CD4-positive, alpha-beta memory T cell (primary cell): Measurements from ENCODE around the gene SPAG7. TPM values are rescaled to one million over a fixed set of nuclear protein-coding genes. Genes with fewer than 3 reads are reported as not detected.
A peak's percentile ranks its signal among the peaks of the same experiment; 100 is the strongest.

ENCODE experiments used
- CTCF ChIA-PET: fragments of 350-600 bp; sonication (Branson Sonifier 250); formaldehyde crosslinking; loops from one replicate; lab custom pipeline; 2021; ENCODE audit warnings: inconsistent platforms; ENCODE audit not compliant: partially characterized antibody; lab: Charles Lee
- POLR2A ChIA-PET: fragments of 350-600 bp; sonication (Branson Sonifier 250); formaldehyde crosslinking; loops from one replicate; lab custom pipeline; 2021; ENCODE audit not compliant: partially characterized antibody; lab: Charles Lee
- DNase-seq, 5 donors: peaks; one replicate each; pipeline versions ENCODE4 v3.0.0 to v3.0.0-alpha.2; 2020 to 2022; ENCODE audit warnings: mixed read lengths in 1 of 5
- H3K27ac ChIP-seq: one replicate; pipeline ENCODE4 v1.7.0; 2013; ENCODE audit warnings: low read depth, low read length
- H3K27me3 ChIP-seq: 2 replicates; pipeline ENCODE4 v1.7.0; 2013; ENCODE audit warnings: mild to moderate bottlenecking, low read length, moderate library complexity; ENCODE audit not compliant: insufficient read depth
- H3K36me3 ChIP-seq: 2 replicates; pipeline ENCODE4 v1.7.0; 2013; ENCODE audit warnings: mild to moderate bottlenecking, low read length, moderate library complexity; ENCODE audit not compliant: insufficient read depth
- H3K4me1 ChIP-seq: 2 replicates; pipeline ENCODE4 v1.7.0; 2013; ENCODE audit warnings: mild to moderate bottlenecking, low read length, moderate library complexity; ENCODE audit not compliant: insufficient read depth
- H3K4me3 ChIP-seq, 2 donors: one replicate each; pipeline ENCODE4 v1.7.0; 2013; ENCODE audit warnings: low read length in 2 of 2, mild to moderate bottlenecking in 1 of 2
- H3K9me3 ChIP-seq, 2 donors: one replicate each; pipeline ENCODE4 v1.7.0; 2013; ENCODE audit warnings: low read length in 2 of 2, control low read depth in 1 of 2; ENCODE audit not compliant: control insufficient read depth in 1 of 2
- H3K27ac Mint-ChIP-seq, 7 donors: one replicate each; pipeline ENCODE4 v1.8.0; 2020 to 2021; ENCODE audit warnings: mixed read lengths in 7 of 7, mild to moderate bottlenecking in 6 of 7, inconsistent platforms in 3 of 7, moderate library complexity in 3 of 7
- H3K27me3 Mint-ChIP-seq, 2 donors: one replicate each; pipeline ENCODE4 v1.8.0; 2020 to 2021; ENCODE audit warnings: mixed read lengths in 2 of 2
- H3K36me3 Mint-ChIP-seq, 2 donors: one replicate each; pipeline ENCODE4 v1.8.0; 2020 to 2021; ENCODE audit warnings: mixed read lengths in 2 of 2, inconsistent platforms in 1 of 2, mild to moderate bottlenecking in 1 of 2
- H3K4me1 Mint-ChIP-seq, 4 donors: one replicate each; pipeline ENCODE4 v1.8.0; 2020 to 2021; ENCODE audit warnings: mixed read lengths in 4 of 4, mild to moderate bottlenecking in 1 of 4
- H3K4me3 Mint-ChIP-seq, 8 donors: one replicate each; pipeline ENCODE4 v1.8.0; 2020 to 2021; ENCODE audit warnings: mixed read lengths in 8 of 8, mild to moderate bottlenecking in 7 of 8, moderate library complexity in 6 of 8, inconsistent platforms in 3 of 8
- H3K9me3 Mint-ChIP-seq, 8 donors: one replicate each; pipeline ENCODE4 v1.8.0; 2020 to 2021; ENCODE audit warnings: mixed read lengths in 8 of 8, mild to moderate bottlenecking in 5 of 8, inconsistent platforms in 3 of 8, moderate library complexity in 1 of 8
- intact Hi-C: fragments of 100-400 bp; cut with micrococcal nuclease; formaldehyde crosslinking; loops from one replicate; pipeline ENCODE4 v1.15.1; 2023
- polyA plus RNA-seq, 2 donors: library from polyadenylated mRNA; unstranded; fragments of 300-500 nt; fragmentation: Illumina TruSeq; gene quantifications; one replicate each; pipeline ENCODE4 v1.2.3, GENCODE V29; 2021
- total RNA-seq, 2 experiments: library from RNA; stranded (reverse); gene quantifications; one replicate each; pipeline ENCODE4 v1.2.3, GENCODE V29; 2021

The SPAG7 gene
- total and polyA plus RNA-seq, 4 experiments from 2014 or later = 36.7 to 133 (median 66.2) TPM

DNA sequence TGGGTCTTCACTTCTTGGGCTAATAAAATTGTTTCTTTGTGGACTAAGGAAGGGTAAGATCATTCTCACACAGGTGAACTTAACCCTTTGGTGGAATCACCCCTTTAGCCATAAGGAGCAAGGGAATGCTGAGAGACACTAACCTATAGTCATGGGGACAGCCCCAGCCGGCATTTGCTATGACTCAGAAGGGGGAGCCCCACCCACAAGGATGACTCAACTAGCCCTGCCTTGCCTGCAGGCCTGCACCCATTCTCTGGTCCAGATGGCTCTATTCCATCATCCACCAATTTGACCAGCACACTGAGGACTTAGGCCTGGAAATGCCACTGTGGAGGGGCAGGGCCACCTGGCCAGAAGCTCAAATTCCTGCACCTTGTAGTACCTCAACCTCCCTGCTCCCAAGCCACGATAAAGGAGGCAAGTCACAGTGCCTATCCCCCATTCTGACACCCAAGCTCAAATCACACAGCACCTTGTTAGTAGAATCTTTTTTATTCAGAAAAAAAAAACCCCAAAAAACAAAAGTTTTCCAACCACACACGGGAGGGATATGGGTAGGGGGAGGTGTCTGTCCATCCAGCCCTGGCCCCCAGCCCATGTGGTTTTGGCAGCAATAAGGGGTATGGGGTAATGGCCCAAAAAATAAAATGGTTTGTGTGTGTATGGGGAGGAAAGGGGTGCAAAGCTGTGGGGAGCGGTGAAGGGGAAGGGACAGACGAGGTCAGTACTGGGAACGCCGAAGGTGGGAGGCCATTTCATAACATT lies 22.3 kb downstream of the SPAG7 start:
- peaks cover 61% of the 10 kb centered on the region for H3K4me1 ChIP-seq

DNA sequence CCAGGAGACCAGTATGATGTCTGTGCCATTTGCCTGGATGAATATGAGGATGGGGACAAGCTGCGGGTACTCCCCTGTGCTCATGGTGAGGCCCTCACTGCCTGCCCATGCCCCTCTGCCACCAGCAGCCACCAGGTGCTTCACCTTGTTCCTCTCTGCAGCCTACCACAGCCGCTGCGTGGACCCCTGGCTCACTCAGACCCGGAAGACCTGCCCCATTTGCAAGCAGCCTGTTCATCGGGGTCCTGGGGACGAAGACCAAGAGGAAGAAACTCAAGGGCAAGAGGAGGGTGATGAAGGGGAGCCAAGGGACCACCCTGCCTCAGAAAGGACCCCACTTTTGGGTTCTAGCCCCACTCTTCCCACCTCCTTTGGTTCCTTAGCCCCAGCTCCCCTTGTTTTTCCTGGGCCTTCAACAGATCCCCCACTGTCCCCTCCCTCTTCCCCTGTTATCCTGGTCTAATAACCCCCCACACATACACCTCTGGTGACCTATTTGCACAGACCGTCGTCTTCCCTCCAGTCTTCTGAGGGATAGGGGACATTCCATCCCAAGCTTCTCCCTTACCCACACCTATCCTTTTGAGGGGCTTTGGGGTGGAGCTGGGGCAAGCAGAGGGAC lies 23.0 kb downstream of the SPAG7 start:
- Histone ChIP-seq H3K9me3 (no peaks in the 10 kb centered on the region), H3K27me3 (no peaks in the 10 kb centered on the region), H3K4me1 (peaks cover 58% of the 10 kb centered on the region), H3K36me3 (peaks cover 41% of the 10 kb centered on the region), H3K4me3 (peak overlapping the region; percentile 45 to 63), H3K27ac (peak overlapping the region; percentile 81)
- H3K9me3 Mint-ChIP-seq = peaks cover 0 to 4% (median 0%) of the 10 kb centered on the region in 8 donors
- H3K27ac Mint-ChIP-seq = peak overlapping the region; percentile 85 to 97 (median 94)
- CTCF ChIA-PET = no interaction called here
- intact Hi-C loops = loop anchor here (5.0 kb wide), 1 partner anchor 212 kb away; the partner anchor contains the start of gene MED11
- peak in 1 of 5 donors; percentile 52 for DNase-seq
- POLR2A ChIA-PET = interaction anchor here (0.7 to 25.3 kb wide), 12 partner anchors 8 to 105 kb away, joined by 3 to 973 read pairs (median 4); partner anchors contain the start of genes C17orf107, CHRNE, INCA1 and KIF1C
- H3K27me3 Mint-ChIP-seq = no peaks in the 10 kb centered on the region
- peak overlapping the region; percentile 86 to 100 (median 98) for H3K4me3 Mint-ChIP-seq
- H3K4me1 Mint-ChIP-seq = peaks cover 46 to 84% (median 57%) of the 10 kb centered on the region in 4 donors
- peaks cover 52 to 66% of the 10 kb centered on the region in 2 donors for H3K36me3 Mint-ChIP-seq

More for the DNA sequence above, 22.3 kb downstream of the SPAG7 start:
- H3K9me3 Mint-ChIP-seq = peaks cover 0 to 2% (median 0%) of the 10 kb centered on the region in 8 donors
- peak overlapping the region; percentile 81 for H3K27ac ChIP-seq
- CTCF ChIA-PET = interaction anchor here (1.0 to 1.9 kb wide), 3 partner anchors 22 to 42 kb away, joined by 3 to 7 read pairs (median 5); partner anchors contain the start of genes CAMTA2 and SPAG7
- peaks cover 52 to 62% of the 10 kb centered on the region in 2 donors for H3K36me3 Mint-ChIP-seq
- H3K9me3 ChIP-seq = no peaks in the 10 kb centered on the region
- peak; percentile 54 to 92 (median 59) for DNase-seq
- H3K36me3 ChIP-seq = peaks cover 41% of the 10 kb centered on the region
- H3K27me3 ChIP-seq = no peaks in the 10 kb centered on the region
- peaks cover 46 to 82% (median 57%) of the 10 kb centered on the region in 4 donors for H3K4me1 Mint-ChIP-seq
- POLR2A ChIA-PET = interaction anchor here (1.0 to 25.3 kb wide), 14 partner anchors 9 to 230 kb away, joined by 3 to 973 read pairs (median 8); partner anchors contain the start of genes C17orf107, CAMTA2, CHRNE and INCA1
- peak overlapping the region; percentile 86 to 100 (median 98) for H3K4me3 Mint-ChIP-seq
- intact Hi-C loops = no loop called here
- H3K27me3 Mint-ChIP-seq = no peaks in the 10 kb centered on the region
- H3K4me3 ChIP-seq = peak overlapping the region; percentile 45 to 63
- peak overlapping the region; percentile 85 to 97 (median 94) for H3K27ac Mint-ChIP-seq

DNA sequence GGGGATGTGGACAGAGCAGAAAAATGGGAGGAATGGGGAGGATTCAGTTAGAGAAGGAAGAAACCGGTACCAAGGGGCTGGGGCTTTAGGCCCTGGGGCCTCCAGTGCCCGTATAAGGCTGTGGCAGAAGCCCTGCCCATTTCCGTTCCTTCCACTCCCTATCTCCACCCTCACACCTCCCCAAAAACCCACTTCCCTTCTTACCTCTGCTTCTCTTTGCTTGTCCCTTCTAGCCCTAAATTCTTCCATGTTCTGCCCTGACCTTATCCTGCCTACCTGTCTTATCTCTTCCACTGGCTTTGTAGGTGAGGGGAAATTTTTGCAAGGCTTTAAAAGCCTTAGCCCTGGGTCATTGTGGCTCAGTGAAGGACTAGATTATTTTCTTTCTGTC lies 23.5 kb downstream of the SPAG7 start:
- peak overlapping the region; percentile 36 to 45 for H3K4me3 ChIP-seq
- POLR2A ChIA-PET = interaction anchor here (0.7 to 25.3 kb wide), 11 partner anchors 9 to 105 kb away, joined by 3 to 973 read pairs (median 4); partner anchors contain the start of genes C17orf107, CHRNE, INCA1 and KIF1C
- no peaks in the 10 kb centered on the region for H3K27me3 ChIP-seq
- H3K4me1 ChIP-seq = peaks cover 62% of the 10 kb centered on the region
- intact Hi-C loops = loop anchor here (5.0 kb wide), 1 partner anchor 212 kb away; the partner anchor contains the start of gene MED11
- Mint-ChIP-seq H3K4me1 (peaks cover 47 to 85% (median 59%) of the 10 kb centered on the region in 4 donors), H3K27me3 (no peaks in the 10 kb centered on the region), H3K27ac (peak overlapping the region; percentile 85 to 97 (median 93)), H3K4me3 (peak overlapping the region; percentile 86 to 100 (median 98)), H3K36me3 (peaks cover 52 to 66% of the 10 kb centered on the region in 2 donors), H3K9me3 (peaks cover 0 to 4% (median 0%) of the 10 kb centered on the region in 8 donors)
- peak overlapping the region; percentile 81 for H3K27ac ChIP-seq
- H3K9me3 ChIP-seq = no peaks in the 10 kb centered on the region
- peaks cover 41% of the 10 kb centered on the region for H3K36me3 ChIP-seq
- DNase-seq = peak; percentile 59 to 67 (median 65)
- CTCF ChIA-PET = no interaction called here

DNA sequence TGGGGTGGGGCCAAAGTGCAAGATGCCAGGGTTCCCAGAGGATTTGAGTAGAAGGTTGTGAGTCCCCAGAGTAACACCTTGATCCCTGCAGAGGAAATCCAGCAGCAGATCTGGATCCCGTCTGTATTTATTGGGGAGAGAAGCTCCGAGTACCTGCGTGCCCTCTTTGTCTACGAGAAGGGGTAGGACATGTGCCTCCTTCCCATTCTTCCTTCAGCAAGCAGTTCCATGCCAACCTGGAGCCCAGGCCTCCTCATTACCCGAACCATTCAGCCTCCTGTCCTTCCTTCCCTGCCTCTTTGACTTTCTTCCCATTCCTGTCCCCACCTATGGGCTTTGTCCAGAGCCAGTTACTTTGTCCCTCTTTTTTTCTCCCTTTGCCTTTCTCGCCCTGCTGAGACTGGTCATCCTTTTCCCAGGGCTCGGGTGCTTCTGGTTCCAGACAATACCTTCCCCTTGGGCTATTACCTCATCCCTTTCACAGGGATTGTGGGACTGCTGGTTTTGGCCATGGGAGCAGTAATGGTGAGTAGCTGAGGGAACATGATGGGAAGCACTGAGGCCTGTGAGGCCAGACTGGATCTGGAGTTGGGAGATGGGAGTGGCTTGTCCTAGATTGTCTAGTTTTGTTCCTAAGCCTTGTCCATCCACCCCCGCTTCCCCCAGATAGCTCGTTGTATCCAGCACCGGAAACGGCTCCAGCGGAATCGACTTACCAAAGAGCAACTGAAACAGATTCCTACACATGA lies 24.7 kb downstream of the SPAG7 start:
- Histone ChIP-seq H3K4me3 (peak overlapping the region; percentile 36 to 99), H3K27ac (peak overlapping the region; percentile 81), H3K9me3 (no peaks in the 10 kb centered on the region), H3K4me1 (peaks cover 74% of the 10 kb centered on the region), H3K27me3 (no peaks in the 10 kb centered on the region), H3K36me3 (peaks cover 44% of the 10 kb centered on the region)
- Mint-ChIP-seq H3K36me3 (peaks cover 52 to 63% of the 10 kb centered on the region in 2 donors), H3K4me3 (peak overlapping the region; percentile 95 to 100 (median 98)), H3K27me3 (no peaks in the 10 kb centered on the region), H3K4me1 (peaks cover 56 to 89% (median 70%) of the 10 kb centered on the region in 4 donors), H3K27ac (peak overlapping the region; percentile 48 to 99 (median 81)), H3K9me3 (peaks cover 0 to 2% (median 0%) of the 10 kb centered on the region in 8 donors)
- POLR2A ChIA-PET = interaction anchor here (0.8 to 25.3 kb wide), 6 partner anchors 7 to 106 kb away, joined by 3 to 973 read pairs (median 4); partner anchors contain the start of genes ENO3, PFN1 and SPAG7
- DNase-seq = peak in 1 of 5 donors; percentile 45
- CTCF ChIA-PET = interaction anchor here (0.9 to 1.3 kb wide), 2 partner anchors 34 to 45 kb away, joined by 3 read pairs; partner anchors contain the start of gene CAMTA2
- intact Hi-C loops = loop anchor here (5.0 kb wide), 1 partner anchor 211 kb away; the partner anchor contains the start of gene MED11

DNA sequence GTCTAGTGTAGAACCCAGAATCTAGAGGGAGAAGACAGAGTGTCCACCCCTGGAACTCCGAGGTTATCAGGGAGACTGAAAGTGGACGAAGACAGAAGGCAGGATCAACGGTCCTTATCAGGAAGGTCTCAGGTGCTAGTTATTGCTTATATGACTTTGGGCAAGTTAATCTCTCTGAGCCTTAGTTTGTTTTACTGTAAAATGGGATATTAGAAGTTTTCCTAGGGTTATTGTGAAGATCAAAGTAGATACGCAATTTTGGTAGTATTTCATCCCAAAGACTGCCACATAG lies 26.4 kb downstream of the SPAG7 start:
- POLR2A ChIA-PET = interaction anchor here (0.6 to 25.3 kb wide), 11 partner anchors 9 to 229 kb away, joined by 3 to 973 read pairs (median 13); partner anchors contain the start of genes ARRB2, C17orf107, CAMTA2 and CHRNE
- peak overlapping the region; percentile 81 for H3K27ac ChIP-seq
- H3K4me1 ChIP-seq = peaks cover 70% of the 10 kb centered on the region
- DNase-seq = no peak
- H3K4me3 ChIP-seq = peak overlapping the region; percentile 99
- Mint-ChIP-seq H3K27ac (peak overlapping the region; percentile 92 to 100 (median 98)), H3K27me3 (no peaks in the 10 kb centered on the region), H3K4me3 (peak overlapping the region; percentile 95 to 100 (median 98)), H3K9me3 (peaks cover 0 to 2% (median 0%) of the 10 kb centered on the region in 8 donors), H3K4me1 (peaks cover 55 to 77% (median 63%) of the 10 kb centered on the region in 4 donors), H3K36me3 (peaks cover 40 to 60% of the 10 kb centered on the region in 2 donors)
- CTCF ChIA-PET = interaction anchor here (3.1 kb wide), 1 partner anchor 32 kb away, joined by 15 read pairs; no protein-coding TSS in a partner anchor
- no peaks in the 10 kb centered on the region for H3K27me3 ChIP-seq
- no peaks in the 10 kb centered on the region for H3K9me3 ChIP-seq
- peaks cover 42% of the 10 kb centered on the region for H3K36me3 ChIP-seq
- intact Hi-C loops = loop anchor here (2.0 to 5.0 kb wide), 4 partner anchors 38 to 209 kb away; partner anchors contain the start of genes CAMTA2, CHRNE and MED11
